IPS-20b (cell line): Measurements from ENCODE around the gene ANKRD66.
"Not testable (repeated sequence)": the region's sequence is repeated elsewhere in the genome, so short reads cannot be mapped to it uniquely, and the experiment has no call there.

ENCODE experiments used
- H3K27ac ChIP-seq: one replicate; pipeline ENCODE4 v1.5.1; 2013; ENCODE audit warnings: low read length
- H3K27me3 ChIP-seq: 2 replicates; pipeline ENCODE4 v1.6.1; 2013; ENCODE audit warnings: mild to moderate bottlenecking, low read length, inconsistent platforms; ENCODE audit not compliant: insufficient read depth
- H3K36me3 ChIP-seq: 2 replicates; pipeline ENCODE4 v1.6.1; 2013; ENCODE audit warnings: low read depth, mild to moderate bottlenecking, inconsistent platforms, low read length, moderate library complexity; ENCODE audit not compliant: insufficient read depth
- H3K4me1 ChIP-seq: 2 replicates; pipeline ENCODE4 v1.6.1; 2013; ENCODE audit warnings: mild to moderate bottlenecking, control low read depth, inconsistent platforms, low read length, moderate library complexity; ENCODE audit not compliant: insufficient read depth
- H3K4me3 ChIP-seq: 2 replicates; pipeline ENCODE4 v1.5.1; 2013; ENCODE audit warnings: mild to moderate bottlenecking, low read length, inconsistent platforms
- H3K9ac ChIP-seq: 2 replicates; pipeline ENCODE4 v1.6.1; 2013; ENCODE audit warnings: low read depth, mild to moderate bottlenecking, inconsistent platforms, low read length, moderate library complexity
- H3K9me3 ChIP-seq: 2 replicates; pipeline ENCODE4 v1.6.1; 2013; ENCODE audit warnings: mild to moderate bottlenecking, low read depth, low read length, inconsistent platforms; ENCODE audit not compliant: insufficient read depth

The ANKRD66 gene

DNA sequence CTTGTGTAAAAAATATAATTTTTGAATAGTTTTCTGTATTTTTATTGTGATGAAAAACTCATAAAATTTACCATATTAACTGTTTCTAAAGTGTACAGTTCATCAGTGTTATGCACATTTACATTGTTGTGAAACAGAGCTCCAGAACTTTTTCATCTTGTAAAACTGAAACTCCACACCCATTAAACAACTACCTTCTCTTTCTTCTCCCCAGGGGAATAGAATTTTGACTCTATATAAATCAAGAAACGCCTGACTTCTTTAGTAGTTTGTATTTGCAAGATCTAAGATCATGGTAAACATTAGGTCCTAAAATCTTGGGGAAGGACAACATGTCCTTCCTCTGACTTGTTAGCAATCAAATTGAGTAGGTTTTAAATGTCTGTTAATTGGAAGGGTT, 9.1 kb downstream of the ANKRD66 start:
- H3K4me3 ChIP-seq: no peak overlapping the region
- no peak overlapping the region for H3K9ac ChIP-seq
- H3K9me3 ChIP-seq: no peaks in the 10 kb centered on the region

DNA sequence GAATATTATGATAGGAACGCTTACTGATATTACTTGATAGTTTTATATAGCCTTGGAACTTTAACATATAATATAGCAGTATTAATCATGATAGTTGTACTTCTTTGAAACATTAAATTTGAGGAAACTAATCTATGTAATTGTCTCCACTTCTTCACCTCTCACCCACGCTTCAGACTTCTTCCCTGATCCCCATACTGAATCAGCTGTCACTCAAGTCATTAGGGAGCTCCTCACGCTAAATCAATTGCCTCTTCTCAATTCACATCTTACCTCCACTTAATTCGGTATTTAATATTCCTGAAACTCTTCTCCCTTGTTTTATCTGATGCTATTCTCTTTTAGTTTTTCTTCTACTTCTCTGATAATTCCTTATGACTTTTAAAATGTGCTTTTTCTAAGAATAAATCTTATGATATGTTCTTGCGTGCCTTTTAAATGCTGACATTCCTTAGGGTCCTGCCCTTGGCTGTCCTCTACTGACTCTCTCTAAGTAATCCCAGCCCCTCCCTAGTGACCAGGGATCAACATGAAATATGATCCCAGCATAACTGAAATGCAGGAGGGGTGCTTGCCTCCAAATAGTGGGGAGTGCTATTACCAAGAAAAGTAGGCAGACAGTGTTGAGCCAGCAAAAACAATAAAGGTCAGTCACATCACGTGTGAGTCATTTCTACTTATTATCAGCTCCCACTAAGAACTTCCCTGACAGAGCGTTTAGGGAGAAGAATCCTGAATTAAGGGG, 9.9 kb downstream of the ANKRD66 start:
- no peaks in the 10 kb centered on the region for H3K27me3 ChIP-seq
- no peak overlapping the region for H3K9ac ChIP-seq
- no peaks in the 10 kb centered on the region for H3K9me3 ChIP-seq
- no peaks in the 10 kb centered on the region for H3K36me3 ChIP-seq
- H3K4me3 ChIP-seq: no peak overlapping the region
- H3K27ac ChIP-seq: no peak overlapping the region
- peaks cover 7% of the 10 kb centered on the region; the same call in 1 of the 2 replicates for H3K4me1 ChIP-seq

More for the DNA sequence above, 9.1 kb downstream of the ANKRD66 start:
- H3K27ac ChIP-seq: no peak overlapping the region
- no peaks in the 10 kb centered on the region for H3K27me3 ChIP-seq
- peaks cover 7% of the 10 kb centered on the region; the same call in 1 of the 2 replicates for H3K4me1 ChIP-seq
- no peaks in the 10 kb centered on the region for H3K36me3 ChIP-seq

DNA sequence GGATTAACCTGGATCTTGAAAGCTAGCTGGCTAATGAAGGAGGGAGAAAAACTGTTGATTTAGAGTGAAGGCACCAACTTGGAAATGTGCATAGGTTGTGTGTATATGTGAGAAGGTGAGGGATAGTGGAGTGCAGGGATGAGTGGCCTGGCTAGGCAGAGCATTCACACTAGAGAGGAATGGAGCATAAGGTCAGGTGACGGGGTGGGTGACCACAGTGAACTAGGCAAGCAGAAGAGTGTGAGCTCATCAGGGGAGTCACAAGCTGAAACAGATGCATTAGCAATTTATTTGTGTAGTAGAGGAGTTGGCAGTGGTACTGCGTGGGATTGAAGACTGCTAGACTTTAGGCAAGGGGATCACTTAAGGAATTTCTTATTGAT, 10.5 kb downstream of the ANKRD66 start:
- Histone ChIP-seq H3K4me3 (no peak overlapping the region), H3K27me3 (no peaks in the 10 kb centered on the region), H3K9me3 (no peaks in the 10 kb centered on the region), H3K9ac (no peak overlapping the region), H3K36me3 (no peaks in the 10 kb centered on the region), H3K27ac (no peak overlapping the region), H3K4me1 (peaks cover 7% of the 10 kb centered on the region; the same call in 1 of the 2 replicates)

DNA sequence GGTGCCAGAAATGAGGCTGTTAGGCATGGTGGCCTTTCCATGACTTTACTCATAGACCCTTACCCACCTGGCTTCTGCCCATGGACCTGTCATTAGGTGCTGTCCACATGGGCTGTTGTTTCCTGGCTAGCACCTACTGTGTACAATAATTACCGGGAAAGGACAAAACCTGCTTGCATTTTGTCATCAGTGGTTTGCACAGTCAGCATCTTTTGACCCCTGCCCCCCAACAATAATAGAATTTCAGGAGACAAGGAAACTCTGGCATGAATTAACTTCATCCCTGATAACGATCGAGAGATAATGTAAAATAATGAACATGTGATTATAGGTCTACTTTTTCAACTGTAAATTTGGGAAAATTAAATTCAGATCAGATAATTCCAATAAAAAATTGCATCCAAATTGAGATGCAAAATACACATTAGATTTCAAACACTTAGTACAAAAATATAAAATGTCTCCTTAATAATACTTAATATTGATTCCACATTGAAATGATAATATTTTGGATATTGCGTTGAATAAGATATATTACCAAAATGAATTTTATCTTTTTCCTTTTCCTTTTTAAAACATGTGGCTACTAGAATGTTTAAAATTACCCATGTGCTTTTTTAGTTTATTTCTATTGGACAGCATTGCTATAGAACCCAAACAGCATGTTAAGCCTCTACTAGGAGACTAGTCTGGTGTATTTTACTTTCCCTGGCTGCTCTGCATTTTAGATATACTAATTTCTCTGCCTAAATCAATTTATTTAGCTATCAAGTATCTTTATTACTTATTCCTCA, 12.4 kb downstream of the ANKRD66 start:
- H3K4me3 ChIP-seq: no peak overlapping the region
- peaks cover 7% of the 10 kb centered on the region; the same call in 1 of the 2 replicates for H3K4me1 ChIP-seq
- H3K9me3 ChIP-seq: no peaks in the 10 kb centered on the region
- H3K27me3 ChIP-seq: no peaks in the 10 kb centered on the region
- no peak overlapping the region for H3K9ac ChIP-seq
- no peaks in the 10 kb centered on the region for H3K36me3 ChIP-seq
- no peak overlapping the region for H3K27ac ChIP-seq

DNA sequence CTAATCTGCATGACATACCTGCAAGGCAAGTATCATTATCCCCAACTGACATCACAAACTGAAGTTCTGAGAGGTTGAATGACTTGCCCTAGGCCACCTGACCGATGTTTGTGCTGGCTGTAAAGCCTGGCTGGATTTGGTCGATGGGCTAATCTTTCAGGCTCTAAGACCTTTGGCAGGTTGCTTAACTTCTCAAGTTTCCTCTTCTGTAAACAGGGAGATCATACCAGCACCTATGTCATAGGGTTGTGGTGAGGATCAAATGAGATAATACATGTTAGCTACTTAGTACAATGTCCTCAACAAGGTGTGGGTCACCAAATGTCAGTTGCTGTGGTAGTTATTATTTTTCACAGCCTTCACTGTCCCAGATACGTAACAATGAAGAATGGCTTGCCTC, 14.2 kb downstream of the ANKRD66 start:
- Histone ChIP-seq H3K36me3 (no peaks in the 10 kb centered on the region), H3K9ac (no peak overlapping the region), H3K27me3 (no peaks in the 10 kb centered on the region), H3K4me1 (peaks cover 7% of the 10 kb centered on the region; the same call in 1 of the 2 replicates), H3K9me3 (no peaks in the 10 kb centered on the region), H3K4me3 (no peak overlapping the region), H3K27ac (no peak overlapping the region)

DNA sequence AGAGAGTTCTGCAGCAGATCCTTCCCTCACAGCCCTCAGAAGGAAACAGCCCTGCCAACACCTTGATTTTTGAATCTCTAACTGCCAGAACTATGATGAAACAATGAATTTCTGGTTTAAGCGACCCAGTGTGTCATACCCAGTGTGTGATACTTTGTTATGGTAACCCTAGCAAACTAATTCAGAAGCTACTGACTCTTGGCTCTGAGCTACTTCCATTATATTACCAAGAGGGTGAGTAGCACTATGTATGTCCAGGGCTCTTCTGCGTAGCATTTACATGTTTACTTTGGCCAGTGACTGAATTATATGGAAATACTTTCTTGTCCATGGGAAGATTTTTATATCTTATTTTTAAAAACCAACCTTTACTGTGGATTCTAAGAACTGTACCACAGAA, 16.7 kb downstream of the ANKRD66 start:
- Histone ChIP-seq H3K9ac (no peak overlapping the region), H3K9me3 (no peaks in the 10 kb centered on the region), H3K36me3 (no peaks in the 10 kb centered on the region), H3K4me3 (no peak overlapping the region), H3K27ac (no peak overlapping the region), H3K4me1 (no peaks in the 10 kb centered on the region), H3K27me3 (no peaks in the 10 kb centered on the region)

DNA sequence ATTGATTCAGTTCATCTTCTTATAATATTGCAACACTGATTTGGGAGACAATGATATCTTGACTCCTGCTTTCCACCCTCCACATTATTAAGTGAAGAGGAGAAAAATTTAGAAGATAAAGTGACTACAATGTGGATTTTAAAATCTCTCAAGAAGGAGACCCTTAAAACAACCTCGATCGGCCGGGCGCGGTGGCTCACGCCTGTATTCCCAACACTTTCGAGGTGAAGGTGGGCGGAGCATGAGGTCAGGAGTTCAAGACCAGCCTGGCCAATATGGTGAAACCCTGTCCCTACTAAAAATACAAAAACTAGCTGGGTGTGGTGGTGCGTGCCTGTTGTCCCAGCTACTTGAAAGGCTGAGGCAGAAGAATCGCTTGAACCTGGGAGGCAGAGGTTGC, 17.5 kb downstream of the ANKRD66 start:
- H3K9me3 ChIP-seq, H3K36me3 ChIP-seq, H3K27ac ChIP-seq, H3K4me1 ChIP-seq, H3K4me3 ChIP-seq, H3K9ac ChIP-seq, H3K27me3 ChIP-seq: not testable (repeated sequence)

DNA sequence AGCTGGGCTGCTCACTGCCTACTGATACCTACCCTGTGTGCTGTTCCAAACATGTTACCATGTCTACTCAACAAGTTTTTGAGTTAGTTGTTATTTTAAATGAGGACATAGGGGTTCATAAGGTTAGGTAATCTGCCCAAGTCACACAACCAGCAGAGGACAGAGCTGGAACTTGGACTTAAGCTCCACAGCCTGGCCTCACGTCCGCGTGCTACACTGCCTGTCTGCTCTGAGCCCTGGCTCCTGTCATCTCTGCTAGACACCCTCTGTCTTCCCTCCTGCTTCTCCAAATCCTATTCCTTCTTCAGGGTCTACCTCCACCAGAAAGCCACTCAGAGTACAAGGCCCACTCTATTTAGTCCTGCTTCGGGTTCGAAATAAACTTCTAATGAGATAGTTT, 18.2 kb downstream of the ANKRD66 start:
- no peak overlapping the region for H3K4me3 ChIP-seq
- no peaks in the 10 kb centered on the region for H3K36me3 ChIP-seq
- no peaks in the 10 kb centered on the region for H3K4me1 ChIP-seq
- no peaks in the 10 kb centered on the region for H3K9me3 ChIP-seq
- no peak overlapping the region for H3K27ac ChIP-seq
- H3K9ac ChIP-seq: no peak overlapping the region
- no peaks in the 10 kb centered on the region for H3K27me3 ChIP-seq

DNA sequence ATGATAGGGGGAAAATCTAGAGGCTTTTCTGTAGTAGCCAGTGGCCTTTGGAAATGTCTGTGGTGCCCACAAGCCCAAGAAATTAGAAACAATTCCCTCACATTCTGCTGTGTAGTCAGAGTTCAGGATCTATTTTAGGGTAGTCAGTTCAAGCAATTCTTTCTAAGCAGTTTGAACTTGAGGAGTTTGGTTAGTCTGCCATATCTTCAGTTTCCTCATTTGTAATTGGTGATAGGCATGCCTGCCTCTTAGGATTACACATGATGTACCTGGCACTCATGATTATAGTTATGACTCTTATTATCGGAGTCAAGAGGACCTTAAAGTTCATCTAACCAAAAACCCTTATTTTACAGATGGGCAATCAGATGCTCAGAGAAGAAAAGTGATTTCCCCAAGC, 25.3 kb downstream of the ANKRD66 start:
- Histone ChIP-seq H3K4me3 (no peak overlapping the region), H3K9me3 (no peaks in the 10 kb centered on the region), H3K27me3 (no peaks in the 10 kb centered on the region), H3K27ac (no peak overlapping the region), H3K4me1 (no peaks in the 10 kb centered on the region), H3K9ac (no peak overlapping the region), H3K36me3 (no peaks in the 10 kb centered on the region)

DNA sequence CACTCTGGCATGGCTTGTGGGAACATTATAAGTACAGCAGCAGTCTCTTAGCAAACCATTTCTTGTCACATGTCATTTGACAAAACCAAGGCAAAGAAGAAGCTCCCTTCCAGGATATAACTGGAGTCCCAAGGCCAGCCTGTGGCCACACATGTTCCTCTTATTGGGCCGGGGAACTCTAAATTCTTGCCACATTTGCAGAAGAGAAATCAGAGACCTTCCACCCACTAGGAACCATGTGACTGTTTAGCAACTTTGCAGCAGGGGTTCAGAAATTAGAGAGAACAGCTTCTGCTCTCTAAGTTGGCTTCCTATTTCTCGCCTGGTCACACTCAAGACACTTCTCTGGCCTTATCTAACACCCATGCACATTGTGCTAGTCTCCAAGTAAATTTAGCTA, 26.0 kb downstream of the ANKRD66 start:
- Histone ChIP-seq H3K4me1 (no peaks in the 10 kb centered on the region), H3K27ac (no peak overlapping the region), H3K4me3 (no peak overlapping the region), H3K36me3 (no peaks in the 10 kb centered on the region), H3K27me3 (no peaks in the 10 kb centered on the region), H3K9ac (no peak overlapping the region), H3K9me3 (no peaks in the 10 kb centered on the region)

DNA sequence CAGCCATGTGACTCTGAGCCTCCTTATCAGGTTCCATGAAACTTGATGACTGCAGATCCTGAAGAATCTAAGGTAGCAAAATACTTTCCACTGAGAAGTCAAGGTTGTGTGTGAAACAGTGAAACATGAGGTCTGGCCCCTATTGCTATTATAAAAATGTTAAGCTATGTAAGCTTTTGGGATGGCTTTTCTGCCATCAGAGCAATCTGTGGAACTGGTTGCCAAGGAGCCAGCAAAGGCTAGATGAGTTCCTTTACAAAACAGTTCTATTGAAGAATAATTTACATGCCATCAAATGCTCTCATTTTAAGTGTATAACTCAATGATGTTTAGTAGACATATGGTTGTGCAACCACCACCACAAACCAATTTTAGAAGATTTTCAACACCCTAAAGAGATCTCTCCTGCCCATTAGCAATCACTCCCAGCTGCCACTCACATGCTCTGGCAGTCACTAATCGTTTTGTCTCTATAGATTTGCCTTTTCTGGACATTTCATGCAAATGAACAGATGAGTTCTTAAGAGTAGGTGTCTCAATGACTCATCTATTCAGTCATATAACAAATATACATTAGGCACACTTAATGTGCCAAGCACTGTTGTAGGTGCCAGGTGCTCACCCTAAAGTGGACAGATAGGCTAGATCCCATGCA, 26.6 kb downstream of the ANKRD66 start:
- Histone ChIP-seq H3K27ac (no peak overlapping the region), H3K27me3 (no peaks in the 10 kb centered on the region), H3K4me1 (no peaks in the 10 kb centered on the region)

DNA sequence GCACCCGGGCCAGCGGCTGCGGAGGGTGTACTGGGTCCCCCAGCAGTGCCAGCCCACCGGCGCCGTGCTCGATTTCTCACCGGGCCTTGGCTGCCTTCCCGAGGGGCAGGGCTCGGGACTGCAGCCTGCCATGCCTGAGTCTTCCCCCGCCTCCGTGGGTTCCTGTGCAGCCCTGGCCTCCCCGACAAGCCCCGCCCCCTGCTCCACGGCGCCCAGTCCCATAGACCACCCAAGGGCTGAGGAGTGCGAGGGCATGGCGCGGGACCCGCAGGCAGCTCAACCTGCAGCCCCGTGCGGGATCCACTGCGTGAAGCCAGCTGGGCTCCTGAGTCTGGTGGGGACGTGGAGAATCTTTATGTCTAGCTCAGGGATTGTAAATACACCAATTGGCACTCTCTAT, 28.0 kb downstream of the ANKRD66 start:
- not testable (repeated sequence) for H3K27me3 ChIP-seq, H3K9me3 ChIP-seq, H3K9ac ChIP-seq, H3K27ac ChIP-seq, H3K36me3 ChIP-seq, H3K4me3 ChIP-seq, H3K4me1 ChIP-seq

More for the DNA sequence above, 26.6 kb downstream of the ANKRD66 start:
- Histone ChIP-seq H3K36me3 (no peaks in the 10 kb centered on the region), H3K4me3 (no peak overlapping the region), H3K9ac (no peak overlapping the region), H3K9me3 (no peaks in the 10 kb centered on the region)
